Limb (tissue), 2 donors: ENCODE measurements around the gene IFT172.

Experiments used
- DNase-seq, 2 donors: peaks; one replicate each; pipeline ENCODE4 v3.0.0-alpha.2; 2016; ENCODE audit errors: extremely low spot score in 2 of 2

The IFT172 gene

GRCh38 chr2:27422958-27423357 is 66.6 kb downstream of the IFT172 start:
- DNase-seq = no peak

- no peak for DNase-seq
These were observed 67.8 kb downstream of the IFT172 start for GRCh38 chr2:27421660-27422250.

GRCh38 chr2:27420996-27421395 is 68.5 kb downstream of the IFT172 start:
- DNase-seq = no peak

GRCh38 chr2:27416151-27416550 is 73.4 kb downstream of the IFT172 start:
- DNase-seq = no peak

GRCh38 chr2:27412419-27413152 is 77.0 kb downstream of the IFT172 start:
- DNase-seq = no peak

GRCh38 chr2:27409321-27410073 is 80.0 kb downstream of the IFT172 start, which contains the start of gene PPM1G:
PPM1G (minus strand) TSS chr2:27409591; CDS start chr2:27409422, 169 bp downstream.
- peak; percentile 93 to 97 for DNase-seq

GRCh38 chr2:27408601-27409320 is 80.8 kb downstream of the IFT172 start:
- DNase-seq = no peak

GRCh38 chr2:27407798-27408491 is 81.6 kb downstream of the IFT172 start:
- DNase-seq = peak; percentile 37 to 48

- DNase-seq = no peak
These were observed 89.0 kb downstream of the IFT172 start for GRCh38 chr2:27400348-27401135.

GRCh38 chr2:27398962-27399361 is 90.6 kb downstream of the IFT172 start:
- no peak for DNase-seq
